ENCODE measurements around the gene IFNL2. TPM values are rescaled to one million over a fixed set of nuclear protein-coding genes. Genes with fewer than 3 reads are reported as not detected.

IFNL2 gene
- total and polyA plus RNA-seq, 2 donors (not counting 3 experiments of a cell fraction or from before 2014, with no cell fraction given), result not detected

DNA sequence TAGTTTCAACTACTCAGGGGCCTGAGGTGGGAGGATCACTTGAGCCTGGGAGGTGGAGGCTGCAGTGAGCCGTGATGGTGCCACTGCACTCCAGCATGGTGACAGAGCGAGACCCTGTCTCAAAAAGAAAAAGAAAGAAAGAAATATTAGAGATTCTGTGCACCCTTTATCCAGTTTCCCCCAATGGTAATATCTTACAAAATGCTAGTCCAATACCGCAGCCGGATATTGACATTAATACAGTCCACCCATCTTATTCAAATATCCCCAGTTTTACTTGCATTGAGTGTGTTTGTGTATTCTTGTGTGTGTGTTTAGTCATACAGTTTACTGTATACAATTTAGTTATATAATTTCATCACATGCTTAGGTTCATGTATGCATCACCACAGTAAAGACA lies 11.0 kb upstream of the IFNL2 start:
- Histone ChIP-seq H3K9ac (replicated peaks; ENCODE audit: extremely low read depth, insufficient read depth, low read length) (no peak overlapping the region), H3K4me1 (ENCODE audit: control insufficient read depth, extremely low read depth, insufficient read depth, low read length) (no peaks in the 10 kb centered on the region), H3K4me2 (ENCODE audit: insufficient read depth, low read length) (no peak overlapping the region), H3K9me3 (replicated peaks; ENCODE audit: control insufficient read depth, insufficient read depth, low read length) (no peaks in the 10 kb centered on the region), H3K27ac (ENCODE audit: insufficient read depth, low read depth, low read length) (no peak overlapping the region), H4K20me1 (replicated peaks; ENCODE audit: control insufficient read depth, extremely low read depth, insufficient read depth, low read length) (no peaks in the 10 kb centered on the region), H3K79me2 (ENCODE audit: control insufficient read depth, insufficient read depth, low read length) (no peaks in the 10 kb centered on the region), H3K36me3 (ENCODE audit: control insufficient read depth in 2 of 2, extremely low read depth in 1 of 2, insufficient read depth in 2 of 2, low read length in 2 of 2) (no peaks in the 10 kb centered on the region), H3K27me3 (ENCODE audit: control insufficient read depth in 2 of 2, insufficient read depth in 2 of 2, low read length in 2 of 2) (peaks cover 5 to 9% of the 10 kb centered on the region in 2 experiments), H2AFZ (ENCODE audit: low read depth, low read length) (no peak overlapping the region), H3K9me1 (replicated peaks; ENCODE audit: control insufficient read depth, extremely low read depth, insufficient read depth, low read length) (no peaks in the 10 kb centered on the region), H3K4me3 (replicated peaks in 1 of 3; ENCODE audit: insufficient read depth in 1 of 3, low read depth in 1 of 3, low read length in 3 of 3) (no peak overlapping the region)
- CTCF ChIA-PET, result no interaction called here
- no TSS peak for BruUV-seq (replicated peaks)
- intact Hi-C loops (cut with micrococcal nuclease), result no loop called here
- FAIRE-seq, result no peak
- no peak for TF ChIP-seq EZH2 (IDR thresholded peaks at IDR 0.05; ENCODE audit: borderline replicate concordance, low read depth, low read length, severe bottlenecking)
- no peak for TF ChIP-seq JUN (IDR thresholded peaks at IDR 0.05; ENCODE audit: borderline replicate concordance, insufficient read depth, insufficient read length, low read depth)
- no peak for TF ChIP-seq POLR2AphosphoS5 (IDR thresholded peaks at IDR 0.05; ENCODE audit: insufficient read depth, low read depth, low read length)
- POLR2A ChIA-PET, result no interaction called here
- DNase-seq (ENCODE audit: low read depth, low spot score), result no peak
- dilution Hi-C loops (cut with MboI; ENCODE audit: extremely low pct_ligation_motif_present, low sequenced_read_pairs), result no loop called here

DNA sequence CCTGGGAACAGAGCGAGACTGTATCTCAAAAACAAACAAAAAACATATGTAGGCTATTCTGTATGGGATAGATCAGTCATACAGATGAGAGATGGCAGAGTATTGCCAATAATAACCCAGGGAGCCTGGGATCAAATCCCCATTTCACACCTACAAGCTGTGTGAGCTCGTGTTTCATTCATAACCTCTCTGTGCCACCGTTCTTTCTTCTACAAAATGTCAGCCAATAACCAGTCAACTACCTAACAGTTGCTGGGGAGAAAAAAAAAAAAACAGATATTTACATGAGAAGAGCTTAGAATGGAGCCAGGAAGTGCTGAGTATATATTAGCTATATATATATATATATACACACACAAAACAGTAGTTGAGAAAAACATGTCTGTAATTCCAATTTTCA lies 6.5 kb upstream of the IFNL2 start:
- dilution Hi-C loops (cut with MboI; ENCODE audit: extremely low pct_ligation_motif_present, low sequenced_read_pairs), result no loop called here
- FAIRE-seq (no peak), DNase-seq (ENCODE audit: low read depth, low spot score) (no peak)
- ChIA-PET POLR2A (no interaction called here), CTCF (interaction anchor here (0.7 to 1.3 kb wide), 4 partner anchors 8 to 66 kb away, joined by 3 to 4 read pairs (median 3); partner anchors contain the start of gene IFNL4)
- no peak overlapping the region for H3K4me2 ChIP-seq (ENCODE audit: insufficient read depth, low read length)
- TF ChIP-seq GATA2 (IDR thresholded peaks at IDR 0.05; ENCODE audit: insufficient read depth, insufficient read length, low read depth, low read length) (no peak), POLR2AphosphoS5 (IDR thresholded peaks at IDR 0.05; ENCODE audit: insufficient read depth, low read depth, low read length) (no peak), EZH2 (IDR thresholded peaks at IDR 0.05; ENCODE audit: borderline replicate concordance, low read depth, low read length, severe bottlenecking) (no peak), FOS (IDR thresholded peaks at IDR 0.05; ENCODE audit: borderline replicate concordance, insufficient read depth, low read length) (no peak), JUN (IDR thresholded peaks at IDR 0.05; ENCODE audit: borderline replicate concordance, insufficient read depth, insufficient read length, low read depth) (no peak), MYC (IDR thresholded peaks at IDR 0.05; ENCODE audit: low read depth, low read length) (no peak), POLR2A (IDR thresholded peaks at IDR 0.05; ENCODE audit: low read depth, low read length) (no peak)
- TF ChIP-seq, protein P1, sequence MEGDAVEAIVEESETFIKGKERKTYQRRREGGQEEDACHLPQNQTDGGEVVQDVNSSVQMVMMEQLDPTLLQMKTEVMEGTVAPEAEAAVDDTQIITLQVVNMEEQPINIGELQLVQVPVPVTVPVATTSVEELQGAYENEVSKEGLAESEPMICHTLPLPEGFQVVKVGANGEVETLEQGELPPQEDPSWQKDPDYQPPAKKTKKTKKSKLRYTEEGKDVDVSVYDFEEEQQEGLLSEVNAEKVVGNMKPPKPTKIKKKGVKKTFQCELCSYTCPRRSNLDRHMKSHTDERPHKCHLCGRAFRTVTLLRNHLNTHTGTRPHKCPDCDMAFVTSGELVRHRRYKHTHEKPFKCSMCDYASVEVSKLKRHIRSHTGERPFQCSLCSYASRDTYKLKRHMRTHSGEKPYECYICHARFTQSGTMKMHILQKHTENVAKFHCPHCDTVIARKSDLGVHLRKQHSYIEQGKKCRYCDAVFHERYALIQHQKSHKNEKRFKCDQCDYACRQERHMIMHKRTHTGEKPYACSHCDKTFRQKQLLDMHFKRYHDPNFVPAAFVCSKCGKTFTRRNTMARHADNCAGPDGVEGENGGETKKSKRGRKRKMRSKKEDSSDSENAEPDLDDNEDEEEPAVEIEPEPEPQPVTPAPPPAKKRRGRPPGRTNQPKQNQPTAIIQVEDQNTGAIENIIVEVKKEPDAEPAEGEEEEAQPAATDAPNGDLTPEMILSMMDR (IDR thresholded peaks at IDR 0.05; ENCODE audit: extremely low read depth in 1 of 2, insufficient read depth in 1 of 2, low read depth in 1 of 2, low read length in 2 of 2), result no peak
- TF ChIP-seq, protein P2, sequence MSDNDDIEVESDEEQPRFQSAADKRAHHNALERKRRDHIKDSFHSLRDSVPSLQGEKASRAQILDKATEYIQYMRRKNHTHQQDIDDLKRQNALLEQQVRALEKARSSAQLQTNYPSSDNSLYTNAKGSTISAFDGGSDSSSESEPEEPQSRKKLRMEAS (IDR thresholded peaks at IDR 0.05; ENCODE audit: insufficient read depth, insufficient read length), result no peak
- H3K4me3 ChIP-seq (replicated peaks in 1 of 3; ENCODE audit: insufficient read depth in 1 of 3, low read depth in 1 of 3, low read length in 3 of 3), result no peak overlapping the region
- no peaks in the 10 kb centered on the region for H4K20me1 ChIP-seq (replicated peaks; ENCODE audit: control insufficient read depth, extremely low read depth, insufficient read depth, low read length)
- H2AFZ ChIP-seq (ENCODE audit: low read depth, low read length), result no peak overlapping the region
- no peaks in the 10 kb centered on the region for H3K36me3 ChIP-seq (ENCODE audit: control insufficient read depth in 2 of 2, extremely low read depth in 1 of 2, insufficient read depth in 2 of 2, low read length in 2 of 2)
- intact Hi-C loops (cut with micrococcal nuclease), result no loop called here
- peaks cover 29 to 42% of the 10 kb centered on the region in 2 experiments for H3K27me3 ChIP-seq (ENCODE audit: control insufficient read depth in 2 of 2, insufficient read depth in 2 of 2, low read length in 2 of 2)
- no peak overlapping the region for H3K27ac ChIP-seq (ENCODE audit: insufficient read depth, low read depth, low read length)
- no peak overlapping the region for H3K9ac ChIP-seq (replicated peaks; ENCODE audit: extremely low read depth, insufficient read depth, low read length)
- no peaks in the 10 kb centered on the region for H3K79me2 ChIP-seq (ENCODE audit: control insufficient read depth, insufficient read depth, low read length)
- no TSS peak for BruUV-seq (replicated peaks)
- no peaks in the 10 kb centered on the region for H3K4me1 ChIP-seq (ENCODE audit: control insufficient read depth, extremely low read depth, insufficient read depth, low read length)
- no peaks in the 10 kb centered on the region for H3K9me1 ChIP-seq (replicated peaks; ENCODE audit: control insufficient read depth, extremely low read depth, insufficient read depth, low read length)
- no peaks in the 10 kb centered on the region for H3K9me3 ChIP-seq (replicated peaks; ENCODE audit: control insufficient read depth, insufficient read depth, low read length)

All from endothelial cell of umbilical vein (primary cell).